Effector memory CD8-positive, alpha-beta T cell (primary cell): Measurements from ENCODE around the gene CABLES2.

Experiments used
- ATAC-seq: fragments of 150-1000 bp; cut with Tn5 transposase; replicated peaks from 2 replicates; pipeline ENCODE4 v1.10.0; 2021; ENCODE audit warnings: mild to moderate bottlenecking, moderate library complexity
- DNase-seq, 3 experiments: peaks; one replicate each; pipeline ENCODE4 v3.0.0; 2021
- H3K27ac Mint-ChIP-seq, 2 donors: one replicate each; pipeline ENCODE4 v1.8.0; 2022; ENCODE audit warnings: mild to moderate bottlenecking in 2 of 2, mixed read lengths in 2 of 2, moderate library complexity in 2 of 2
- H3K27me3 Mint-ChIP-seq, 2 donors: one replicate each; pipeline ENCODE4 v1.8.0; 2022; ENCODE audit warnings: mixed read lengths in 2 of 2
- H3K36me3 Mint-ChIP-seq: one replicate; pipeline ENCODE4 v1.8.0; 2022; ENCODE audit warnings: mild to moderate bottlenecking, moderate library complexity, mixed read lengths; ENCODE audit not compliant: insufficient read depth
- H3K4me1 Mint-ChIP-seq, 2 donors: one replicate each; pipeline ENCODE4 v1.8.0; 2022; ENCODE audit warnings: low read depth in 2 of 2, mixed read lengths in 2 of 2
- H3K4me3 Mint-ChIP-seq, 2 donors: one replicate each; pipeline ENCODE4 v1.8.0; 2022; ENCODE audit warnings: mild to moderate bottlenecking in 2 of 2, mixed read lengths in 2 of 2, moderate library complexity in 2 of 2
- H3K9me3 Mint-ChIP-seq, 2 donors: one replicate each; pipeline ENCODE4 v1.8.0; 2022; ENCODE audit warnings: mixed read lengths in 2 of 2

Gene CABLES2

DNA sequence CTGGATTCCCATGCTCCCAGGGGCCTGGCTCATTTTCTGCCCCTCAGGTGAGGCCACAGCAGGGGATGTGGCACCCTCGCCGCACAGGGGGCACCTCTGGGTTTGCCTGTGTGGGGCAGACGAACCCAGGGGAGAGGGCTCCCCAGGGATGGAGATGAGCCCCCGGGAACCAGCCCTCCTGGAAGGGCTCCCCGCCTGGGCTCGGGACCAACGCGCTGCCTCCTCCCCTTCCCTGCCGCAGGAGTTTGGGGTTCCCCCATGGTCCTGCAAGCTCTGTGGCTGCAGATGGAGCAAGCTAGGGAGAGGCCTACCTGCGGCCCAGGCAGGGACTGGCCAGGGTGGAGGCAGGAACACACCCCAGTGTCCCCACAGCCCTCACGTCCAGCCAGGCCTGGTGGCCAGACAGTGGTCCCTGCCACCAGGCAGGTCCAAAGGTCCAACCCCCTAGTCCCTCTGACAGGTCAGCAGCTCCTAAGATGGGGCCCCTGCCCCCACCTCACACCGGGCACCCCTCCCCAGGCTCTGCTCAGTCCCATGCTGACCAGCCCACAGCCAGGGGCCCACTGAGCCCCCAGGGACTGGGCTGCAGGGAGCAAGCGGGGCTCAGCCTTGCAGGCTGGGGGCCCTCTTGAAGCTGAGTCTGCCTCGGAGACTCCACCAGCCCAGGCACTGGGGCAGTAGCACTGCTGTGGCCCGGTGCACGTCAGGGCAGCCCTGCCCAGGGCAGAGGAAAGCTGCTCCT lies 53.6 kb downstream of the CABLES2 start:
- ATAC-seq, result no peak
- peaks cover 5% of the 10 kb centered on the region in 2 donors for H3K9me3 Mint-ChIP-seq
- H3K36me3 Mint-ChIP-seq, result peaks cover 2% of the 10 kb centered on the region

DNA sequence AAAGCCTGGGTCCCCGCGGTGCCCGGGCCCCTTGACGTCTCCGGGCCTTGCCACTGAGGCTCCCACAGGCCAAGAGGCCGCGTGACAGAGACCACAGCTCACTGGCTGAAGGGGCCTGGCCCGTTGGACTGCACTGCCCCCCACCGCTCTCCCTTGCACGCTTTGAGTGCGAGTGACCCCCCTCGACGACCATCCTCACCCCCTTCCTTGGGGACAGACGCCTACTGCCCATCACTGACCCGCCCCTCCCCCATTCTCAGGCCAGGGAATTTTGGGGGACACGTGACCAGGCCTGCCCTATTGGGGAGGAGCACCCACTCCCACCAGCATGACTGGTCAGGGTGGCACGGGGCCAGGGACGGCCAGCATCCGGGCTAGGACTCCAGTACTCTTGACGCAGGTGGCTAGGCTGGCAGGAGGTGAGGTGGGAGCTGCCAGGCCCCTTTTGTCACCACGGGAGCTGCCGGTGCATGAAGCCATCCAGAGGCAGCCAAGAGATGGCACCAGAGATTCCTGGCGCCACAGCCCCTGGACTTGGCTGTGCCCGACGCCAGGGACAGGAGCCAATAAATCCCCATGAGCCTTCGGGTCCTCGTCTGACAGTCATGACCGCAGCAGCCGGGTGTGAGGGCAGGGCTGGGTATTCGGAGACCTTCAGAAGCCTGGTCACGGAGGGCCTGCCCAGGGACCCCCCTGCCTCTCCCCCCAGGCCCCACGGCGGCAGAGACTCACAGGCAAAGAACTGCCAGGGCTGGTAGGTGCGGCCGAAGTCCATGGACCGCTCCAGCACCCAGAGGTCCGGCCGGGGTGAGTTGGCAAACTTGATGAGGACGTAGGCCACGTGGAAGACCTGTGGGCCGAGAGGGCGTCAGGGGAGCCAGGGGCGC lies 54.4 kb downstream of the CABLES2 start:
- DNase-seq (no peak), ATAC-seq (no peak)
- no peak overlapping the region for H3K27ac Mint-ChIP-seq
- H3K9me3 Mint-ChIP-seq, result peaks cover 5 to 8% of the 10 kb centered on the region in 2 donors
- no peaks in the 10 kb centered on the region for H3K27me3 Mint-ChIP-seq
- peaks cover 2% of the 10 kb centered on the region for H3K36me3 Mint-ChIP-seq
- no peaks in the 10 kb centered on the region for H3K4me1 Mint-ChIP-seq
- H3K4me3 Mint-ChIP-seq, result no peak overlapping the region

More for the DNA sequence above, 53.6 kb downstream of the CABLES2 start:
- no peak for DNase-seq
- Mint-ChIP-seq H3K4me1 (no peaks in the 10 kb centered on the region), H3K27ac (no peak overlapping the region), H3K27me3 (no peaks in the 10 kb centered on the region), H3K4me3 (no peak overlapping the region)

DNA sequence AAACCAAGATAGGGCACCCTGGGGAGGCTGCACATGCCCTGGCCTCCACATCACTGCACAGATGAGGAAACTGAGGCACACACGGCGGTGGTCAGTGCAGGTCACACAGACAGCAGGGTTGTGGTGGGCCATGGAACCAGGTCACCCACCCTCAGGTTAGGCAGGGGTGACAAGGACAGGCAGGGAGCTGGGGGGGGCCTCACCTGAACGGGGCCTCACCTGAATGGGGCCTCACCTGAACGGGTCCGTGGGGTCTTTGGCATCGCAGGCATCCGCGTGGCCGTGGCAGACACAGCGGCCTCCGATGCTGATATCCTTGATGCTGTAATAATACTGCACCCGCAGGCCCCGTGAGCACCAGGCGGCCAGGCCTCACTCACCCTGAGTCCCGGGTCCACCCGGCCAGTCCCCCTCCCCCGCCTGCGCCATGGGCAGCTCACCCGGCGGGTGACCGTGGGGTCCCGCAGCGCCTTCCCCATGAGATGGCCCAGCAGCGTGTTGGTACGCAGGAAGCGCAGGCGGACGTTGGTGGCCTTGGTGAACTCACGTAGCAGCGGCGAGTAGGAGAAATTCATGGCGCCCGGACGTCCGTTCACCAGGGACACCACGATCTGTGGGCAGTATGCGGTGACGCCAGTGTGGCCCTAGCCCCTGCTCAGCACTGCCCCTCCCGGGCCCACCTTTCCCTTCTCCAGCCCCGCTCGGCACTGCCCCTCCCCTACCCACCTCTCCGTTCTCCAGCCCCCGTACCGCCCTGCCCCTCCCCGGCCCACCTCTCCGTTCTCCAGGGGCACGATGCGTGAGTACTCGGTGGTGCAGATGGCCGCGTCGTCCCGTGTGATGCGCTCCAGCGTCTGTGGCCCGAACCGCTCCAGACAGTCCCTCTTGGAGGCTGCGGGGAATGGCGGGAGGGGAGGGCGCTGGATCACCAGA lies 55.4 kb downstream of the CABLES2 start:
- Mint-ChIP-seq H3K4me1 (no peaks in the 10 kb centered on the region), H3K4me3 (no peak overlapping the region), H3K36me3 (peaks cover 2% of the 10 kb centered on the region), H3K9me3 (peaks cover 5 to 8% of the 10 kb centered on the region in 2 donors), H3K27ac (no peak overlapping the region), H3K27me3 (no peaks in the 10 kb centered on the region)
- DNase-seq (no peak), ATAC-seq (no peak)

GRCh38 chr20:62350629-62351422 lies 56.3 kb downstream of the CABLES2 start:
- Mint-ChIP-seq H3K9me3 (peaks cover 5 to 8% of the 10 kb centered on the region in 2 donors), H3K4me1 (no peaks in the 10 kb centered on the region), H3K27me3 (no peaks in the 10 kb centered on the region), H3K4me3 (no peak overlapping the region), H3K36me3 (peaks cover 2% of the 10 kb centered on the region), H3K27ac (no peak overlapping the region)
- no peak for ATAC-seq
- DNase-seq, result no peak

GRCh38 chr20:62350098-62350628 lies 56.9 kb downstream of the CABLES2 start:
- ATAC-seq, result no peak
- H3K4me1 Mint-ChIP-seq, result no peaks in the 10 kb centered on the region
- H3K27ac Mint-ChIP-seq, result no peak overlapping the region

GRCh38 chr20:62349556-62350097 lies 57.5 kb downstream of the CABLES2 start:
- Mint-ChIP-seq H3K27me3 (no peaks in the 10 kb centered on the region), H3K4me3 (no peak overlapping the region), H3K36me3 (peaks cover 2% of the 10 kb centered on the region), H3K27ac (no peak overlapping the region), H3K9me3 (peaks cover 5 to 8% of the 10 kb centered on the region in 2 donors), H3K4me1 (no peaks in the 10 kb centered on the region)
- ATAC-seq, result no peak
- DNase-seq, result no peak

More at GRCh38 chr20:62350098-62350628, 56.9 kb downstream of the CABLES2 start:
- no peak for DNase-seq
- H3K27me3 Mint-ChIP-seq, result no peaks in the 10 kb centered on the region
- peaks cover 5 to 8% of the 10 kb centered on the region in 2 donors for H3K9me3 Mint-ChIP-seq
- peaks cover 2% of the 10 kb centered on the region for H3K36me3 Mint-ChIP-seq
- no peak overlapping the region for H3K4me3 Mint-ChIP-seq

DNA sequence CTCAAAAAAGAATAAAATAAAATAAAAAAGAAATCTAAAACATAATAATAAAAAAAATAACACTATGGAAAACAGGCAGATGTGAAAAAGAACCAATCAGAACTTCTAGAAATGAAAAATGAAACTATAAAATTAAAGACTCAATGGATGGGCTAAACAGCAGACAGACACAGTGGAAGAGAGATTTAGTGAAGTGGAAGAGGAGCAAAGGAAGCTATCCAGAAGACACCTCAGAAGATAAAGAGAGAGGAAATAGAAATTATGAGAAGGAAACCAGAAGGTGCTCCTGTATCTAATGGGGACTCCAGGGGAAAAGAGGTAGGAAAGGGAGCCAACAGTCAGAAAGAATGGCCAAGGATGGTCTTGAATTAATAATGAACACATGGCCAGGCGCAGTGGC lies 58.5 kb downstream of the CABLES2 start:
- no peak for ATAC-seq
- Mint-ChIP-seq H3K27ac (no peak overlapping the region), H3K9me3 (peaks cover 5 to 8% of the 10 kb centered on the region in 2 donors), H3K4me3 (peak overlapping the region in 1 of 2 donors; percentile 41), H3K27me3 (no peaks in the 10 kb centered on the region), H3K4me1 (no peaks in the 10 kb centered on the region), H3K36me3 (peaks cover 2% of the 10 kb centered on the region)
- no peak for DNase-seq

GRCh38 chr20:62347445-62347844 lies 59.6 kb downstream of the CABLES2 start:
- H3K9me3 Mint-ChIP-seq, result peaks cover 5 to 8% of the 10 kb centered on the region in 2 donors
- H3K27me3 Mint-ChIP-seq, result peaks cover 0 to 6% of the 10 kb centered on the region in 2 donors
- no peak overlapping the region for H3K27ac Mint-ChIP-seq
- no peaks in the 10 kb centered on the region for H3K4me1 Mint-ChIP-seq
- DNase-seq, result no peak
- ATAC-seq, result no peak
- no peak overlapping the region for H3K4me3 Mint-ChIP-seq
- H3K36me3 Mint-ChIP-seq, result peaks cover 2% of the 10 kb centered on the region

- DNase-seq, result no peak
- no peak overlapping the region for H3K4me3 Mint-ChIP-seq
- peaks cover 5 to 8% of the 10 kb centered on the region in 2 donors for H3K9me3 Mint-ChIP-seq
- H3K4me1 Mint-ChIP-seq, result no peaks in the 10 kb centered on the region
- peaks cover 0 to 6% of the 10 kb centered on the region in 2 donors for H3K27me3 Mint-ChIP-seq
- no peak overlapping the region for H3K27ac Mint-ChIP-seq
- ATAC-seq, result no peak
- peaks cover 2% of the 10 kb centered on the region for H3K36me3 Mint-ChIP-seq
Observed at GRCh38 chr20:62347151-62347404, 60.0 kb downstream of the CABLES2 start.

DNA sequence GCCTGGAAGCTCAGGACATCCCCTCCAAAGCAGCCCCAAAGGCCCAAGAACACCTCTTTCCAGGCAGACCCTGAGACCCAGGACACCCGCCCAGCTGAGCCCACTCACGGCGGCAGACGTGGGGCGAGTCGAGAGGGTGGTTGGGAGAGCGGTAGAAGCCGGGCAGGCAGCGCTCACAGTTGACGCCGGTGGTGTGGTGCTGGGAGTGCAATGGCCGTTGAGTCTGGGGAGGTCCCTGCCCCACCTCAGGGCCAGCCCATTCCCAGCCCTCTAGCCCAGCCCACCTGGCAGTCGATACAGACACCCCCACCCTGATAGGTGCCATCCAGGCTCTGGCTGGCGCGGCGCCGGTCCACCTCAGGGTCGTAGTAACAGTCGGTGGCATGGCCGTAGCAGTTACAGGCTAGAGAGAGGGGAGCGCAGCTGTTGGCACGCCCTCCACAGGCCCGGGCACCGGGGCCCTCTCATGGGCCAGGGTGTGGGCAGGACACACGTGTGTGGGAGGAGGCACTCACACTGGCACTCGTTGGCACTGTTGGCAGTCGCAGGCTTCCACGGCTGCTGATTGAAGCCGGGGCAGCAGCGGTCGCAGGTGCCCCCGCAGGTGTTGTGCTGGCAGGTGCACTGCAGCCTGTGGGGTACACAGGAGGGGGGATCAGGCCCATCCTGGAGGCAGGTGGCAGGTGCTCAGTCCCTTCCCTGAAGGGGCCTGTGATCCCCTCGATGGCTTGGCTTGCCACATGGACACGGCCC lies 60.5 kb downstream of the CABLES2 start:
- H3K27ac Mint-ChIP-seq, result no peak overlapping the region
- H3K4me3 Mint-ChIP-seq, result no peak overlapping the region
- H3K36me3 Mint-ChIP-seq, result peaks cover 2% of the 10 kb centered on the region
- no peaks in the 10 kb centered on the region for H3K4me1 Mint-ChIP-seq
- H3K27me3 Mint-ChIP-seq, result peaks cover 0 to 6% of the 10 kb centered on the region in 2 donors
- H3K9me3 Mint-ChIP-seq, result peaks cover 5 to 8% of the 10 kb centered on the region in 2 donors
- DNase-seq (no peak), ATAC-seq (no peak)

DNA sequence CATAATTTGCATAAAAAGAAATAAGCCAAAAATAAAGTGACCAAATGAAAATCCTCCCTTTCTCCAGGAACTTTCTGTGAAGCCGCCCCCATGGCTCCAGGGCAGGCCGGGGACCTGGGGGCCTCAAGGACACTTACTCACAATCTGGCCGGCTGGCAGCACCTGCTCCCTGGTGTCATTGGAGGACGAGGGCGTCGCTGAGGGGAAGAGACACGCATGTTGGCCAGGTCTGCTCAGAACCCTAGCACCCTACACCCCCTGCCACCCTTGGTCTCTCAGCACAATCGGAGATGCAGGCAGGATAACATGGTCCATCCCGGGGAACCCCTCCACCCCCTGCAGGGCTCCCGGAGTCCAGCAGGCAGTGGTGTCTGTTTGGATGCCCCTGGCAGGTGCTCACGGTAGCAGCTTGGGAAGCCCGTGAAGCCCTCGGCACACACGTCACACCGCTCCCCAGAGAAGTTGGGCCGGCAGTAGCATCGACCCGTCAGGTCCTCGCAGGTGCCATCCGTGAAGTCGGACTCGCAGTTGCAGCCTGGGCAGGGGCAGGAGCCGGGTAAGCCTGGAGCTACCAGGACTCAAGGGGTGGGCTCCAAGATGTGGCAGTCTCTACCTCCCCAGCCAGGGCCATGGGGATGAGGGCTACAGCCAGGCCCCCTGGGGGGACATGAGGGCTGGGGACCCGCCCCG lies 61.3 kb downstream of the CABLES2 start:
- ATAC-seq, result no peak
- DNase-seq, result no peak
- Mint-ChIP-seq H3K27ac (no peak overlapping the region), H3K4me3 (no peak overlapping the region), H3K9me3 (peaks cover 5 to 8% of the 10 kb centered on the region in 2 donors), H3K27me3 (peaks cover 0 to 6% of the 10 kb centered on the region in 2 donors), H3K36me3 (peaks cover 2% of the 10 kb centered on the region), H3K4me1 (no peaks in the 10 kb centered on the region)
